IMR-90 (cell line): ENCODE measurements around the gene AGTPBP1. TPM values are rescaled to one million over a fixed set of nuclear protein-coding genes. Genes with fewer than 3 reads are reported as not detected.
A peak's percentile ranks its signal among the peaks of the same experiment; 100 is the strongest.

Experiments
- ATAC-seq: fragments of 200-7000 bp; cut with Tn5 transposase; 2 replicates; pipeline ENCODE4 v1.9.1; 2020; ENCODE audit warnings: low read depth, mild to moderate bottlenecking, moderate library complexity
- BruUV-seq: library from RNA; stranded (reverse); fragments of 400-500 nt; replicated peaks from 2 replicates; lab custom pipeline; 2021; lab: Mats Ljungman, UMichigan
- CTCF ChIA-PET: fragments of 300-600 bp; formaldehyde crosslinking; extraction: SDS; loops from one replicate; lab custom pipeline; 2021; ENCODE audit warnings: antibody characterized with exemption; lab: Yijun Ruan, JAX
- POLR2A ChIA-PET: fragments of 300-600 bp; sonication (Branson Sonifier 250); formaldehyde crosslinking; loops from one replicate; lab custom pipeline; 2022; ENCODE audit warnings: antibody characterized with exemption; ENCODE audit not compliant: unreplicated experiment; lab: Charles Lee
- DNase-seq: peaks from one replicate; pipeline ENCODE4 v3.0.0; 2013
- H2AFZ ChIP-seq: replicated peaks from 2 replicates; pipeline ENCODE3; 2013; ENCODE audit warnings: low read length, mild to moderate bottlenecking; ENCODE audit not compliant: poor library complexity
- H2AK5ac ChIP-seq: 2 replicates; pipeline ENCODE4 v1.6.1; 2013; ENCODE audit warnings: low read depth, low read length, inconsistent platforms
- H2AK9ac ChIP-seq: replicated peaks from 2 replicates; pipeline ENCODE3; 2013; ENCODE audit warnings: mild to moderate bottlenecking, low read depth, low read length, moderate library complexity; ENCODE audit not compliant: poor library complexity
- H2BK120ac ChIP-seq: 2 replicates; pipeline ENCODE4 v1.6.1; 2013; ENCODE audit warnings: low read depth, low read length, inconsistent platforms
- H2BK15ac ChIP-seq: 3 replicates; pipeline ENCODE4 v1.6.1; 2013; ENCODE audit warnings: low read depth, low read length, inconsistent platforms
- H2BK20ac ChIP-seq: 2 replicates; pipeline ENCODE4 v1.6.1; 2013; ENCODE audit warnings: low read depth, mild to moderate bottlenecking, inconsistent platforms, low read length, moderate library complexity
- H2BK5ac ChIP-seq: 2 replicates; pipeline ENCODE4 v1.6.1; 2013; ENCODE audit warnings: mild to moderate bottlenecking, low read depth, low read length, inconsistent platforms; ENCODE audit not compliant: poor library complexity, severe bottlenecking
- H3K14ac ChIP-seq: replicated peaks from 2 replicates; pipeline ENCODE4 v1.6.1; 2013; ENCODE audit warnings: low read depth, low read length, inconsistent platforms
- H3K18ac ChIP-seq: 2 replicates; pipeline ENCODE4 v1.6.1; 2013; ENCODE audit warnings: low read depth, low read length, control low read depth
- H3K23ac ChIP-seq: 2 replicates; pipeline ENCODE4 v1.6.1; 2013; ENCODE audit warnings: low read depth, low read length, inconsistent platforms
- H3K27ac ChIP-seq: 2 replicates; pipeline ENCODE4 v1.5.1; 2013; ENCODE audit warnings: mild to moderate bottlenecking, control low read depth, low read length; ENCODE audit not compliant: insufficient read depth
- H3K27me3 ChIP-seq: 2 replicates; pipeline ENCODE4 v1.6.1; 2013; ENCODE audit warnings: low read length; ENCODE audit not compliant: control insufficient read depth, insufficient read depth
- H3K36me3 ChIP-seq: 2 replicates; pipeline ENCODE4 v1.6.1; 2013; ENCODE audit warnings: low read length, mixed read lengths; ENCODE audit not compliant: control insufficient read depth, insufficient read depth
- H3K4ac ChIP-seq: 2 replicates; pipeline ENCODE4 v1.6.1; 2013; ENCODE audit warnings: low read depth, low read length, inconsistent platforms
- H3K4me1 ChIP-seq: 2 replicates; pipeline ENCODE4 v1.6.1; 2013; ENCODE audit warnings: low read length, mixed read lengths; ENCODE audit not compliant: control insufficient read depth, insufficient read depth
- H3K4me2 ChIP-seq: 2 replicates; pipeline ENCODE4 v1.6.1; 2013; ENCODE audit warnings: low read depth, mild to moderate bottlenecking, control low read depth, low read length, moderate library complexity
- H3K4me3 ChIP-seq: 2 replicates; pipeline ENCODE4 v1.5.1; 2013; ENCODE audit warnings: low read depth, mild to moderate bottlenecking, control low read depth, low read length, moderate library complexity; ENCODE audit not compliant: insufficient read depth
- H3K56ac ChIP-seq: 2 replicates; pipeline ENCODE4 v1.6.1; 2013; ENCODE audit warnings: low read length, inconsistent platforms; ENCODE audit not compliant: insufficient read depth; ENCODE audit errors: extremely low read depth
- H3K79me1 ChIP-seq, 2 experiments: 2 replicates each; pipeline ENCODE4 v1.6.1; 2013; ENCODE audit warnings: low read length in 2 of 2, inconsistent platforms in 1 of 2, low read depth in 1 of 2
- H3K9ac ChIP-seq: 2 replicates; pipeline ENCODE4 v1.6.1; 2013; ENCODE audit warnings: low read depth, low read length, control low read depth
- H3K9me1 ChIP-seq: 2 replicates; pipeline ENCODE4 v1.6.1; 2013; ENCODE audit warnings: low read length, inconsistent platforms; ENCODE audit not compliant: insufficient read depth
- H3K9me3 ChIP-seq: 2 replicates; pipeline ENCODE4 v1.6.1; 2013; ENCODE audit warnings: low read length; ENCODE audit not compliant: control insufficient read depth, insufficient read depth
- H4K20me1 ChIP-seq: 2 replicates; pipeline ENCODE4 v1.6.1; 2013; ENCODE audit warnings: low read length, inconsistent platforms; ENCODE audit not compliant: insufficient read depth
- H4K5ac ChIP-seq: 2 replicates; pipeline ENCODE4 v1.6.1; 2013; ENCODE audit warnings: mild to moderate bottlenecking, low read depth, low read length, control low read depth
- H4K8ac ChIP-seq, 2 experiments: 2 replicates each; pipeline ENCODE4 v1.6.1; 2013; ENCODE audit warnings: low read depth in 2 of 2, low read length in 2 of 2, control low read depth in 1 of 2, inconsistent platforms in 1 of 2
- H4K91ac ChIP-seq: 2 replicates; pipeline ENCODE4 v1.6.1; 2013; ENCODE audit warnings: low read depth, low read length, inconsistent platforms; ENCODE audit not compliant: insufficient read depth
- BHLHE40 ChIP-seq: fragments of 150-350 bp; IDR thresholded peaks from 2 replicates; pipeline ENCODE4 v1.6.1; 2016; ENCODE audit warnings: mild to moderate bottlenecking, low read depth, low read length
- CEBPB ChIP-seq: IDR thresholded peaks from 2 replicates; pipeline ENCODE4 v1.6.1; 2012; ENCODE audit warnings: low read depth, low read length, improper control_type of control experiment
- POLR2A ChIP-seq: IDR thresholded peaks from 2 replicates; pipeline ENCODE4 v1.6.1; 2012; ENCODE audit warnings: mild to moderate bottlenecking, low read depth, low read length
- whole genome bisulfite sequencing, 2 experiments: methylation state at CpG; one replicate each; pipeline versions ENCODE4 v1.1.5 to v1.1.7; 2013; ENCODE audit warnings: missing lambda C conversion rate in 2 of 2; ENCODE audit not compliant: insufficient read length in 1 of 2; ENCODE audit errors: extremely low coverage in 2 of 2; 5-methylcytosine and 5-hydroxymethylcytosine counted together
- dilution Hi-C: fragments of 300-500 bp; cut with HindIII; formaldehyde crosslinking; loops from one replicate; pipeline ENCODE4 v1.14.3; 2018; ENCODE audit warnings: low sequenced_read_pairs; ENCODE audit not compliant: unreplicated experiment
- in situ Hi-C: fragments of 300-500 bp; cut with MboI; formaldehyde crosslinking; loops from 3 replicates; pipeline ENCODE4 v1.14.3; 2019; ENCODE audit warnings: low sequenced_read_pairs, inconsistent platforms, mixed read lengths
- intact Hi-C: fragments of 100-400 bp; cut with micrococcal nuclease; formaldehyde crosslinking; loops from 2 replicates; pipeline ENCODE4 v1.10.0; 2022
- polyA plus RNA-seq, 3 experiments: library from polyadenylated mRNA; depleted of rRNA; stranded (reverse); fragments of >200 nt; gene quantifications; 2 replicates each; pipeline ENCODE4 v1.2.3, GENCODE V29; 2012; ENCODE audit warnings: low replicate concordance in 1 of 3
- total RNA-seq: library from RNA; depleted of rRNA; stranded (reverse); fragments of >200 nt; gene quantifications from 2 replicates; pipeline ENCODE4 v1.2.3, GENCODE V29; 2012

The AGTPBP1 gene
- total and polyA plus RNA-seq, 2 of the 4 experiments (the other 2 are of a cell fraction) = 3.3 to 9.0 TPM

DNA sequence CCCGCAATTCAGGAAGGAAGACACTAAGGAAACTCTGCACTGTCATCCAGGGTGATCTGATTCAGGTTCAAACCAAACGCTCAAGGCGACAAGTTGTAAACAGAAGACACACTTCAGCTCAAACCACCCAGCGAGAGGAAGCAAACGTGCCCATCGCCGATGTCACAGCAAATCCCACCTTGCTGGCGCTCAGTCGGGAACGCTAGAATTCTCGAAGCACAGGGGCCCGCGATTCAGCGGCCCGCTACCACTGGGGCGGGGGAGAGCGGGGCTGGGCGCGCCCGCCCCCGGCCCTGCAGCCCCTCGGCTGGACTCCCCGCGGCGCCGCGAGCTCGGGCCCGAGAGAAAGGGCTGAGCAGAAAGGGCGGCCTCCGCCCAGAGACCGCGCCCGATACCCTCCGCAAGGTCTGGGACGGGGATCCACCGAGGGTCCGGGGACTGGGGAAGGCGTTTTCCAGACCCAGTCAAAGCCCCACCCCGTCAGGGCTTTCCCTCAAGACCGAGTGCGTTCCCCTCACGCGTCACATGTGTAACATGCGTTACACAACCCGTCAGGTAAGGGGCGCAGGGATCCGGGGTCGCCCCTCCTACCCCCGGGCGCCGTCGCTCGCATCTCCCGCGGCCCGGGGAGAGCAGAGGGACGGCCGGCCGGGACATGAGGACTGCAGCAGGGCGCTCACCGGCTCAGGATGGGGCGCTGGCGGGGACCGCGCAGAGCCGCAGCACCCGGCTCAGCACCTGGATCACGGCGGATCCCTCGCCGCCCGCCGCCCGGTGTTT is 469 bp downstream of the AGTPBP1 start:
- POLR2A ChIA-PET = no interaction called here
- CTCF ChIA-PET = no interaction called here
- TF ChIP-seq CEBPB (peak; percentile 22; the same call in 1 of the 2 replicates), POLR2A (no peak), BHLHE40 (0 out of 2 replicates have a peak, but pooled peaks have one; percentile 12)
- Histone ChIP-seq H3K18ac (no peak overlapping the region; the same call in 1 of the 2 replicates), H4K8ac (no peak overlapping the region; a peak in 1 of 4 replicates), H2BK120ac (no peak overlapping the region), H2BK5ac (no peak overlapping the region), H3K4me1 (no peaks in the 10 kb centered on the region), H3K9me1 (0 out of 2 replicates have a peak, but pooled peaks cover 5% of the 10 kb centered on the region), H3K9ac (peak overlapping the region; percentile 69), H3K27ac (no peak overlapping the region; the same call in 1 of the 2 replicates), H2BK15ac (no peak overlapping the region), H2AFZ (peak overlapping the region; percentile 93), H4K91ac (no peak overlapping the region), H2AK9ac (peak overlapping the region; percentile 66), H3K23ac (peak overlapping the region; percentile 36; the same call in 1 of the 2 replicates), H2AK5ac (no peak overlapping the region), H4K20me1 (no peaks in the 10 kb centered on the region), H3K9me3 (no peaks in the 10 kb centered on the region), H3K4me3 (peak overlapping the region; percentile 92), H3K79me1 (0 out of 4 replicates have a peak, but pooled peaks cover 0 to 3% of the 10 kb centered on the region in 2 experiments), H3K36me3 (no peaks in the 10 kb centered on the region), H3K4ac (no peak overlapping the region), H3K14ac (peak overlapping the region; percentile 4; the same call in 1 of the 2 replicates), H3K4me2 (peak overlapping the region; percentile 99), H3K27me3 (peaks cover 17% of the 10 kb centered on the region), H3K56ac (no peak overlapping the region), H2BK20ac (no peak overlapping the region), H4K5ac (no peak overlapping the region)
- ATAC-seq (peak; percentile 56), DNase-seq (peak; percentile 8)
- intact Hi-C loops = no loop called here
- no TSS peak for BruUV-seq
- WGBS, 2 experiments = 0% methylated on average over 31 of the region's 75 CpGs; no CpG with 5 or more reads in 1 of the 2 experiments
- in situ Hi-C loops = no loop called here
- dilution Hi-C loops = no loop called here
